HepG2 (cell line): ENCODE data around the gene NDUFS2. TPM values are rescaled to one million over a fixed set of nuclear protein-coding genes. Genes with fewer than 3 reads are reported as not detected.

Experiments
- E2F1 ChIP-seq: sonication (generic); formaldehyde crosslinking; IDR thresholded peaks from 2 replicates; pipeline ENCODE4 v1.5.0; 2020; ENCODE audit warnings: missing genetic modification reagents
- GPBP1L1 ChIP-seq: sonication (generic); formaldehyde crosslinking; IDR thresholded peaks from 2 replicates; pipeline ENCODE4 v1.5.0; 2020; ENCODE audit warnings: mild to moderate bottlenecking, missing genetic modification reagents
- MED8 ChIP-seq: sonication (generic); formaldehyde crosslinking; IDR thresholded peaks from 2 replicates; pipeline ENCODE4 v1.8.1; 2023; ENCODE audit warnings: mild to moderate bottlenecking, missing genetic modification reagents; ENCODE audit not compliant: insufficient replicate concordance
- MXD3 ChIP-seq: IDR thresholded peaks from 2 replicates; pipeline ENCODE4 v1.6.1; 2016; ENCODE audit warnings: mild to moderate bottlenecking, missing biosample characterization, missing genetic modification reagents
- NR1H2 ChIP-seq: sonication (generic); formaldehyde crosslinking; IDR thresholded peaks from 2 replicates; pipeline ENCODE4 v1.8.1; 2022; ENCODE audit warnings: low read depth, missing genetic modification reagents, borderline replicate concordance
- PRDM15 ChIP-seq: sonication (generic); formaldehyde crosslinking; IDR thresholded peaks from 2 replicates; pipeline ENCODE4 v1.4.0; 2020; ENCODE audit warnings: missing genetic modification reagents
- SIN3A ChIP-seq: IDR thresholded peaks from 2 replicates; pipeline ENCODE4 v1.6.1; 2011; ENCODE audit warnings: low read depth, mild to moderate bottlenecking, control low read depth, low read length, borderline replicate concordance
- SRSF9 ChIP-seq: fragments of 200-400 bp; formaldehyde crosslinking; IDR thresholded peaks from 2 replicates; pipeline ENCODE4 v1.6.1; 2018; ENCODE audit warnings: borderline replicate concordance, mild to moderate bottlenecking, low read depth, low read length; ENCODE audit not compliant: insufficient read depth, poor library complexity, severe bottlenecking
- U2AF1 ChIP-seq: fragments of 200-400 bp; formaldehyde crosslinking; optimal IDR thresholded peaks from 2 replicates; pipeline ENCODE3; 2017; ENCODE audit warnings: mild to moderate bottlenecking, low read depth, low read length
- ZFX ChIP-seq: sonication (generic); formaldehyde crosslinking; IDR thresholded peaks from 2 replicates; pipeline ENCODE4 v1.4.0; 2020; ENCODE audit warnings: mild to moderate bottlenecking, low read depth, missing genetic modification reagents, moderate library complexity
- ZNF512B ChIP-seq: sonication (generic); formaldehyde crosslinking; IDR thresholded peaks from 2 replicates; pipeline ENCODE4 v1.5.1; 2020; ENCODE audit warnings: missing genetic modification reagents, mild to moderate bottlenecking, borderline replicate concordance
- ZNF569 ChIP-seq: sonication (generic); formaldehyde crosslinking; IDR thresholded peaks from 2 replicates; pipeline ENCODE4 v1.5.0; 2020; ENCODE audit warnings: mild to moderate bottlenecking, missing genetic modification reagents, moderate library complexity, borderline replicate concordance
- ZXDC ChIP-seq: sonication (generic); formaldehyde crosslinking; IDR thresholded peaks from 2 replicates; pipeline ENCODE4 v1.5.0; 2020; ENCODE audit warnings: mild to moderate bottlenecking, missing genetic modification reagents
- polyA plus RNA-seq, 8 experiments: library from polyadenylated mRNA; depleted of rRNA in 3 of 8; stranded (reverse) in 7 of 8; unstranded in 1 of 8; fragments of >200 nt; fragmentation: Illumina TruSeq in 4 of 8; extraction: Trizol in 4 of 8; gene quantifications; 2 replicates each; pipeline versions ENCODE4 v1.2.1 to v1.2.3, GENCODE V29; 2011 to 2016; ENCODE audit warnings: low read depth in 4 of 8, missing spikeins in 1 of 8, mixed read lengths in 1 of 8; ENCODE audit not compliant: insufficient read depth in 1 of 8
- total RNA-seq, 5 experiments: library from RNA; depleted of rRNA; stranded (reverse); fragments of >200 nt; fragmentation: Illumina TruSeq; extraction: Trizol; gene quantifications; 2 replicates each; pipeline ENCODE4 v1.2.3, GENCODE V29; 2016; ENCODE audit warnings: low read depth in 1 of 5

The NDUFS2 gene
- total and polyA plus RNA-seq, 2 of the 13 experiments (the other 11 are each of a cell fraction or from before 2014, with no cell fraction given), result 89.9 to 118 TPM

- TF ChIP-seq SIN3A (peak; percentile 73; the same call in 1 of the 2 replicates), ZNF569 (CRISPR knock-in tag) (0 out of 2 replicates have a peak, but pooled peaks have one; percentile 72), ZXDC (CRISPR knock-in tag) (no peak), GPBP1L1 (CRISPR knock-in tag) (no peak), ZFX (CRISPR knock-in tag) (peak; percentile 95), NR1H2 (CRISPR knock-in tag) (no peak), U2AF1 (no peak), E2F1 (CRISPR knock-in tag) (peak; percentile 71; the same call in 1 of the 2 replicates), PRDM15 (CRISPR knock-in tag) (no peak), MXD3 (peak; percentile 55; the same call in 1 of the 2 replicates), MED8 (CRISPR knock-in tag) (peak; percentile 59), ZNF512B (CRISPR knock-in tag) (no peak), SRSF9 (no peak)
Observed at GRCh38 chr1:161165742-161166668, 36.2 kb upstream of the NDUFS2 start, which contains the start of gene PPOX (continued).
